ENCODE data around the gene PCOLCE2. TPM values are rescaled to one million over a fixed set of nuclear protein-coding genes. Genes with fewer than 3 reads are reported as not detected.

PCOLCE2 gene
- total RNA-seq, 4 donors from 2014 or later = 13.5 to 88.1 (median 44.2) TPM

- TF ChIP-seq EP300 (IDR thresholded peaks at IDR 0.05) (no peak), POLR2A (IDR thresholded peaks at IDR 0.05) (no peak), POLR2AphosphoS5 (IDR thresholded peaks at IDR 0.05) (no peak), CTCF (IDR thresholded peaks at IDR 0.05) (no peak)
- Histone ChIP-seq H3K9me3 (no peaks in the 10 kb centered on the region), H3K36me3 (no peaks in the 10 kb centered on the region), H3K4me3 (no peak overlapping the region), H3K27me3 (no peaks in the 10 kb centered on the region), H3K27ac (peak overlapping the region in 3 of 4 donors; percentile 11 to 68 (median 38)), H3K4me1 (peaks cover 5 to 23% (median 17%) of the 10 kb centered on the region in 3 donors)
- ATAC-seq = no peak
- WGBS, 2 donors (ENCODE audit: low coverage in 1 of 2) = 25 to 30% methylated on average over 1 of the region's 1 CpG
Observed at GRCh38 chr3:142913432-142913831, 24.5 kb upstream of the PCOLCE2 start.

GRCh38 chr3:142912402-142913172 lies 23.7 kb upstream of the PCOLCE2 start:
- Histone ChIP-seq H3K9me3 (no peaks in the 10 kb centered on the region), H3K36me3 (no peaks in the 10 kb centered on the region), H3K27me3 (no peaks in the 10 kb centered on the region), H3K27ac (peak overlapping the region in 3 of 4 donors; percentile 38 to 68 (median 49)), H3K4me1 (peaks cover 5 to 23% (median 17%) of the 10 kb centered on the region in 3 donors), H3K4me3 (no peak overlapping the region)
- TF ChIP-seq CTCF (IDR thresholded peaks at IDR 0.05) (no peak), POLR2A (IDR thresholded peaks at IDR 0.05) (no peak), POLR2AphosphoS5 (IDR thresholded peaks at IDR 0.05) (no peak), EP300 (IDR thresholded peaks at IDR 0.05) (no peak)
- 0 to 17% methylated on average over 2 to 6 of the region's 6 CpGs for WGBS, 2 donors (ENCODE audit: low coverage in 1 of 2)
- peak; percentile 64 for ATAC-seq

GRCh38 chr3:142910280-142910679 lies 21.4 kb upstream of the PCOLCE2 start:
- TF ChIP-seq EP300 (IDR thresholded peaks at IDR 0.05) = no peak
- TF ChIP-seq POLR2AphosphoS5 (IDR thresholded peaks at IDR 0.05) = no peak
- no peak for TF ChIP-seq CTCF (IDR thresholded peaks at IDR 0.05)
- peak overlapping the region in 1 of 4 donors; percentile 68 for H3K27ac ChIP-seq
- no peaks in the 10 kb centered on the region for H3K27me3 ChIP-seq
- no peaks in the 10 kb centered on the region for H3K36me3 ChIP-seq
- H3K4me3 ChIP-seq = no peak overlapping the region
- no peaks in the 10 kb centered on the region for H3K9me3 ChIP-seq
- no peak for ATAC-seq
- 25 to 80% methylated on average over 1 of the region's 2 CpGs for WGBS, 2 donors (ENCODE audit: low coverage in 1 of 2)
- H3K4me1 ChIP-seq = peaks cover 5 to 23% (median 17%) of the 10 kb centered on the region in 3 donors

- 60 to 100% methylated on average over 2 of the region's 3 CpGs for WGBS, 2 donors (ENCODE audit: low coverage in 1 of 2)
- Histone ChIP-seq H3K27me3 (no peaks in the 10 kb centered on the region), H3K4me1 (peaks cover 5 to 23% (median 17%) of the 10 kb centered on the region in 3 donors), H3K27ac (no peak overlapping the region), H3K36me3 (no peaks in the 10 kb centered on the region), H3K9me3 (no peaks in the 10 kb centered on the region), H3K4me3 (no peak overlapping the region)
- no peak for ATAC-seq
- TF ChIP-seq POLR2AphosphoS5 (IDR thresholded peaks at IDR 0.05) (no peak), CTCF (IDR thresholded peaks at IDR 0.05) (no peak), POLR2A (IDR thresholded peaks at IDR 0.05) (no peak), EP300 (IDR thresholded peaks at IDR 0.05) (no peak)
Observed at GRCh38 chr3:142909282-142909681, 20.4 kb upstream of the PCOLCE2 start.

- no peak for ATAC-seq
- no peak for TF ChIP-seq CTCF (IDR thresholded peaks at IDR 0.05)
- no peak for TF ChIP-seq POLR2AphosphoS5 (IDR thresholded peaks at IDR 0.05)
- TF ChIP-seq POLR2A (IDR thresholded peaks at IDR 0.05) = no peak
- TF ChIP-seq EP300 (IDR thresholded peaks at IDR 0.05) = no peak
- Histone ChIP-seq H3K27me3 (no peaks in the 10 kb centered on the region), H3K27ac (no peak overlapping the region), H3K9me3 (no peaks in the 10 kb centered on the region), H3K4me1 (peaks cover 0 to 16% (median 12%) of the 10 kb centered on the region in 3 donors), H3K36me3 (no peaks in the 10 kb centered on the region), H3K4me3 (no peak overlapping the region)
- 39 to 60% methylated on average over 1 of the region's 1 CpG for WGBS, 2 donors (ENCODE audit: low coverage in 1 of 2)
Observed at GRCh38 chr3:142907996-142908395, 19.1 kb upstream of the PCOLCE2 start.

Data from gastroesophageal sphincter (tissue), 4 donors.